HG03159 (cell line): Measurements from ENCODE around the gene ALDH1A2.
"Not testable (repeated sequence)": the region's sequence is repeated elsewhere in the genome, so short reads cannot be mapped to it uniquely, and the experiment has no call there.

Experiments used
- ATAC-seq: cut with Tn5 transposase; IDR thresholded peaks from one replicate; pipeline ENCODE4 v1.9.1; 2021; ENCODE audit warnings: mild to moderate bottlenecking, moderate library complexity; ENCODE audit not compliant: unreplicated experiment

The ALDH1A2 gene

DNA sequence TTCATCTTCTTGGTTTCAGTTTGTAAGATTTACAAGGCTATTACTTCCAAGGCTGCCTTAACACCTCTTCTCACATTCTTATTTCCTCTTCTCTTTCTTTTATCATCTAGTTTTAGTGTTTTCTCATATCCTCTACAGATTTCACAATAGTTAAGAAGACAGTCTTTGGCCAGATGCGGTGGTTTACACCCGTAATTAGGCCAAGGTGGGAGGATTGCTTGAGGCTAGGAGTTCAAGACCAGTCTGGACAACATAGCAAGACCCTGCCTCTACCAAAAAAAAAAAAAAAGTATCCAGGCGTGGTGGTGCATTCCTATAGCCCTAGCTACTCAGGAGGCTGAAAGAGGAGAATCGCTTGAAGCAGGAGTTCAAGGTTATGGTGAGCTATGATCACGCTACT, 3.5 kb upstream of the ALDH1A2 start:
- ATAC-seq: no peak

DNA sequence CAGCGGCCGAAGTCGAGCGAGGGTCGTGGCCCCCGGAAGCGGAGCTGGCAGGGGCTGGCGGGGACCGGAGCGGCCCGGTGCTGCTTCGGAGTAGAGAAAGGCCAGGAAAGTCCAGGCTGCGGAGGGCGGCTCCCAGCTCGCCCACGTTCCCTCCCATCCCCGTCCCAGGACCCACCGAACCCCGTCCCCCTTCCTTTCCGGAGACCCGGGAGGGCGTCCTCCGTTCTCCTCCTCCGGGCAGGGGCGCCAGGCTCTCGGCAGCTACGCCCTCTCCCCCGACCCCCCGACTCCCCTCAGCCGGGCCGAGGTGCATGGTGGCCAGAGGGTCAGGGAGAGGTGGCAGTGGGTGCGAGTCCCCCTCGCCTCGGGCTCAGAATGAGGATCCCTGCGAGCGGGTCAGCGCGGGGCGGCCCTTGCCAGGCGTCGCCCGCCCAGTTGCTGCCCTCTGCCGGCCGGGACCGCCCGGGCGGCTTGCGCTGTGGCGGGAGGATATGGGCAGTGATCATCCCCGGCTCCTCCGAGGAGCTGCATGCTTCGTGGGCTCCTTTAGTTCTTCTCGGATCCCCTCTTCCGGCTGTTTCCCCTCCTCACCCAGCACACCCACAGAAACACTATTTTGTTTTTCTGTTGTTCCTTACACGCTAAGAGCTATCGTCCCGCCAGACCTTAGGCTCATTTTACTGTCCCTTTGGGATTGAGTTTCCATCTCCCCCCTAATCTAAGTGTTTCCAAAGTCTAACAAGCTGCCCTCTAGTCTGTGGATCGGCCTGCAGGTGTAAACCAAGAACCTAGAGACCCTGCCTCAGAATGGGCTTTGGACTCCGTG, 744 bp upstream of the ALDH1A2 start:
- ATAC-seq: no peak

- ATAC-seq: no peak
These were observed 499 bp downstream of the ALDH1A2 start for GRCh38 chr15:58064980-58065444.

GRCh38 chr15:58064082-58064979, 1.2 kb downstream of the ALDH1A2 start:
- ATAC-seq: no peak

- ATAC-seq: no peak
These were observed 1.9 kb downstream of the ALDH1A2 start for GRCh38 chr15:58063614-58064013.

DNA sequence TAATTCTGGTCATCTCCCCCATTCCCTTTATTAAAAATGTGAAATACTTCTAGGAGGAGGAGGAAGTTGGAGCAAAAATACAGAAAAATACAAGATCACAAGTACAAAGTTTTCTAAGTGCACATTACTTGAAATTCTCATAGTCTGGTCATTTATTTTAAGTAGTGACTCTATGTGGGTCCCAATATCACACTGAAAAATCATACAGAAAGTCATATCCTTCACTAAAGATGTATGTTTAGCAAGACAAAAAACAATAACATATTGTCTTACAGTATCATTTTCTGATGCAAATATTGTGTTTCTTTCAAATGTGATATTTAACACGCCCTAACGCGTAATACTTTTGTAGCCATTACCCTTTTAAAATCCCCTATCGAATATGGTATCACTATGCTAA, 2.5 kb downstream of the ALDH1A2 start:
- no peak for ATAC-seq

GRCh38 chr15:58062175-58062574, 3.3 kb downstream of the ALDH1A2 start:
- ATAC-seq: no peak

DNA sequence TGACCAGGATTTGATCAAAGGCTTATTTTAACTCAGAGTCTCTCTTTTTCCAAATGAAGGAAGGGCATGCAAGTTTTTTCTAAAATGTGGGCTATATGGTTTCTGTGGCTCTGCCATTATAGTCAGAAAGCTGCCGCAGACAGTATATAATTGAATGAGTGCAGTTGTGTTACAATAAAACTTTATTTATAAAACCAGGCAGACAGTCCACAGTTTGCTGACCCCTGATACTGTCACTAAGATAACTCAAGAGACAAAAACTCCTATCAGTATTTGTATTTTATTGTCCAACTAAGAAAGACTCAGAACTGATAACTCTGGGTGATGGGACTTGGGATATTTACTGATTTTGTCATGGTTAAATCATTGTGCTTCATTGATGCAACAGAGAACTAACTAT, 4.9 kb downstream of the ALDH1A2 start:
- no peak for ATAC-seq

DNA sequence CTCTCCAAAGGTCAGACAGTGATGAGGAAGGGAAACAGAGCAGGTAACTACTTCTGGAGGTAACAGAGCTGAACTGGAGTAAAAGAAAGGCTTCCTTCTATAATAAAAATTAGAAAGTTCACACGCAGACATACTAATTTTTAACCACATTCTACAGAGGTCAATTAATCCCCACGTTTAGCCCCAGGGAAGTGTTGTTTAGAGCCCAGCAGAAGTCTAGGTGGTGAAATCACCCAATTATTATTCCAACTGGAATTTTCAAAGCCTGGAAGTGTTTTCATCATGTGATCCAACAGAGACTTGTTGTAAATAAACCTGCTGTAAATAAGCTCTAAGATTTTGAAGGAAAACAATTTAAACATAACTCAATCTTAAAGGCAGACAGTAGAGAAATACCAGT, 6.8 kb downstream of the ALDH1A2 start:
- no peak for ATAC-seq

DNA sequence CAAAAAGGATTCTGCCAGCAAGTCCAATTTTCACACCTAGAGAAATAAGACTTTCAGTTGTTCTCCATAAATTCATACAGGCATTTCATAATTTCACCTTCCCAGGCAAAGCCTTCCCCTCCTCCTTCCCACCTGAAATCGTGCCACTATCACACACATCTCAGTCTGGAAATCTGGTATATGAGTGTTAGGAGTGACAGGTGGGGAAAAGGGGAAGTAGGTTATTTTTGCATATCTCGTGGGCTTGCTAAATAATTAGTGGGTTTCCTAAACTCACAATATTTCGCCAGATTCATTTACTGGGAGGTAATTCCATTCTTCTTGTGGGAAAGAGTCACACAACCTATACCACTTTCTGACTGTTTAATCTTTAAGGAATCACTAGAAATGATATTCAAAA, 7.4 kb downstream of the ALDH1A2 start:
- ATAC-seq: no peak

- no peak for ATAC-seq
These were observed 8.0 kb downstream of the ALDH1A2 start for GRCh38 chr15:58057559-58057958.

DNA sequence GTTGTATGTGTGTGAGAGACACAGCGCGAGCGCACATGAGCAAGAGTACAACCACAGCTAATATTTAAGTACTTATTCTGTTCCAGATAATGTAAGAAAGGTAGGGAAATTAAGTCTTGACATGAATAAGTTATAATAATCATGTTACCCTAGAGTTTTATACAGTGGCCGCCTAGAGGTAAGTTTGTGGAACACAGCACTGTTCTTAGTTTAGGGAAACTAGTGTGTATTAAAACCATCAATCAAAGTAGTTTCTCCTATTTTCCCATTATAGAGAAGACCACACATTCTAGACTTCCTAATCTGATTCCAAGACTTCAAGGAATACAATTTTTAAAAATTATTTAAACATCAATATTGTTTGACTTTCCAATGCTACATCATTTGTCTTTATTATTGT, 9.5 kb downstream of the ALDH1A2 start:
- ATAC-seq: no peak

- ATAC-seq: no peak
These were observed 12.0 kb downstream of the ALDH1A2 start for GRCh38 chr15:58053315-58054153.

- ATAC-seq: no peak
These were observed 13.2 kb downstream of the ALDH1A2 start for GRCh38 chr15:58052334-58052733.

GRCh38 chr15:58049520-58050227, 15.8 kb downstream of the ALDH1A2 start:
- no peak for ATAC-seq

GRCh38 chr15:58048261-58048660, 17.2 kb downstream of the ALDH1A2 start:
- no peak for ATAC-seq

DNA sequence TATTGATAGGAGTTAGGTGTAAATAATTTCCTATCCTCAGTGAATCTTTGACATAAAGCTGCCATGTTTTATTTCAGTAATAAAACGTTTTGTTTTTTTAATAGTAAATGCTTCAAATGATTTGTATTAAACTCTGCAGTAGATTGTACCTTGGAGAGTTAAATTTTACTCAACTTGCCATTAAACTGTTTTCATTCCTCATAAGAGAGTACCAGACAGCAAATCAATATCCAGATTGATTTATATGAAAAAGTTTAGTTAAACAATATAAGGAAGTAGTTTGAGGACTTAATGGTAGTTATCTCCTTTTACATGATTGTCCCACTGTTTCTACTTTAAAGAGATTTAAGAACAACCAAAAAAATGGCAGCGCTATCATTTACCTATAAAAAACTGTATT, 18.4 kb downstream of the ALDH1A2 start:
- ATAC-seq: no peak

GRCh38 chr15:58046467-58046866, 19.0 kb downstream of the ALDH1A2 start:
- no peak for ATAC-seq

GRCh38 chr15:58045376-58045775, 20.1 kb downstream of the ALDH1A2 start:
- ATAC-seq: not testable (repeated sequence)

DNA sequence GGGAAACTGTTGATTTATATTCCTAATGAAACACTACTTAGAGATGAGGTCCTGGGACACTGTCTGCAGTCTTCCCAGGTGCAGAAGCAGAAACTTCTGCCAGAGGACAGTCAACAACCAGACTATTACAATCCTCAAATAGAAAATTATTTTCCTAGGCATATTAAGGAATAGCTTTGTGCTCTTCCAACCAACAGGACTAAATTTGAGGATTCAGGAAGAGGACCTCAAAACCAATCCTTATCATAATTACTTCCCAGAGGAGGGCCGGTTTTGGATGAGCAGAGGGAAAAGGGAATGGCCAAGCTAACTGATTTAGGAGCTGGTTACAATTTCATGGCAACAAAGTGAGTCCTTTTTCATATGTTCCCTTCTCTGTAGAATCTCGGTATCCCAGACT, 21.0 kb downstream of the ALDH1A2 start:
- ATAC-seq: no peak
